Stimulated activated CD8-positive, alpha-beta memory T cell treated with anti-CD3 and anti-CD28 coated beads, Interleukin-4, amount 100 ng/mL, for 1 hour (primary cell): ENCODE data around the gene TAC3.
"Not testable (repeated sequence)": the region's sequence is repeated elsewhere in the genome, so short reads cannot be mapped to it uniquely, and the experiment has no call there.

Source experiments
- DNase-seq, 2 donors: peaks; one replicate each; pipeline ENCODE4 v3.0.0-alpha.2; 2020; ENCODE audit warnings: low read depth in 2 of 2, low spot score in 1 of 2

Gene TAC3

DNA sequence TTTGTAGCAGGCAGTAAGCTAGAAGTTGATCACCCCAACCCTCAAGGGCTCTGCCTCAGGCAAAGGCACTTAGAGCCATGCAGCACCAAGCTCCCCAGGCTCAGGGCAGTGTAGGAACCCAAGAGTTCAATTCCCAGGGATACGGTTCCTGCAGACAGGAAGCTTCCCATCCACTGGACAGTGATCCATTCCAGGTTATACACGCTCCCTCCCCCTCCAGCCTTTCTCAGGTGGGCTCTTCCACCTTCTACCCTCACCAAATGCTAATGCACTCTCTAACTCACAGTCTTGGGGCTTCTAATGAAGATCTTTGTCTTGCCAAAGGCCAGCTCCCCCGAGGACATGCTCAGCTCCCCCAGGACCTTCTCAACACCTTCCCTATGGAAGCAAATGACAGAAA is 20.9 kb upstream of the TAC3 start:
- no peak for DNase-seq

DNA sequence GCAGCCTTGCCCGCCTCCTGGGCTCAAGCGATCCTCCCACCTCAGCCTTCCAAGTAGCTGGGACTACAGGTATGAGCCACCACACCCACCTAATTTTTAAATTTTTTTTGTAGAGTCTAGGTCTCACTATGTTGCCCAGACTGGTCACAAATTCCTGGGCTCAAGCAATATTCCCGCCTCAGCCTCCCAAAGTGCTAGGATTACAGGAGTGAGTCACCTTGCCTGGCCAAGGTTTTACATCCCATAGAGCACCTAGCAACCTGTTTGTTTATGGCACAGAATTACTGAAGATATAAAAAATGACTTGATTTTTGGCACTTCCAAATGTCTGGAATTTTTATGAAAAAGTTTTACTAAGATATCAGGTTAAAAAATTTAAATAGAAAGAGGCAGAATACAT is 17.1 kb upstream of the TAC3 start:
- no peak for DNase-seq

DNA sequence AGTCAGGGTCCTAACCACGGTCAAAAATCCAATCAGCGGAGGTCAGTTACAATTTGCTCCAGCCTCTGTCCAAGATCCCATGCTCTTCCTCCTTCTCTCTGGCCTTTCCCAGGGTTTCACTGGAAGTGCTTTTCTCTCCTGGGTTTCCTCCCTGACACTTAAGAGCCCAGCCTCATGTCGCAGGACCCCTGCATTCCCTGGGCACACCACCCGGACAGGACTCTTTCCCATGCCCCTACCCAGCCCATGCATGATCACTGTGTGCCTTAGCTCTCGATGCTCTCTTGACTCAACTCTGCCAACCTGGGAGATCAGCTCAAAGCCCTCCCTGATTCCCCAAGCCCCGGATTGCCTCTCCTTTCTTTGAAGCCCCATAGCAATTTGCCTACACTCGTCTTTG is 15.5 kb upstream of the TAC3 start:
- DNase-seq = no peak

DNA sequence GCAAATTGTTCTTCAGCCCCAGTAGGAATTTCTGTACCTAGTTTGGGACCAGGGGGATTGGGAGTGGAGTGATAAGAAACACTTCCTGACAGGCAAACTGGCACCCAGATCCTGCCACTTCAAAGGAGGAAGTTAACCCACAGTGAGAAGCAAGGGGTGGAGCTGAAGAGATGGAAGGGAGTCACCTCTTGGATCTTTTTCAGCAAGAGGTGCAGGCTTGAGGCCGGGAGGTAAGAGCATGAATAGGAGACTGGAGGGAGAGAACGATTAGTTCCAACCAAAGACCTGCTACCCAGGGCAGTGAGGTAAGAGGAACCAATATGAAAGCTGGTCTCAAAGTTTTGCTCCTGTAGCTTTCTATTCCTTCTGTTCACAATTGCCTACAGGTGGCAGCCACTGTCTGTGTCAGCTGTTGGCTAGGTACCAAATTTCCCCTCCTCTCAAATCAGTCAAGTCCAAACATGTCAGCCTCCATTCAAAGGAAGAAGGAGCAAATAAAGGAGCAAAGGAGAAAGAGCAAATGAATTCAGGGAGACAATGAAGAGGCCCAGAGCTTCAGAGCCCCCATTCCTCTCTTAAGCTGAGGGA is 14.9 kb upstream of the TAC3 start:
- DNase-seq = no peak

DNA sequence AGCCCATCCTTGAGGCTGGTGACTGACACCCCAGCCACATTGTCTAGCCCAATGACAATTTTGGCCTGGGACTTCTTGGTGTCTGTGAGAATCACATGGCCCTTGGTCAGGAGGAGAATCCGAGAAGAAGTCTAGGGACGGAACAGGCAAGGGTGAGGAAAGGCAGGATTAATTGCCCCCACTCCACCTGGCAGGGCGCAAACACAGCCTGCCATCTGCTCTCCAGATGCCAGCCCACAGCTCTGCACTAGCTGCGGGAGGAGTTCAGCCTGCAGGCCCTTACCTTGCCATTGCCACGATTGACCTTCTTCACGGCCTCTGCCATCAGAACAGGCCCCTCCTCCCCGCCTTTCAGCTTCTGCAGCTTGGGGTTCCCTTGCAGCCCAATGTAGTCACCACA is 13.1 kb upstream of the TAC3 start:
- no peak for DNase-seq

DNA sequence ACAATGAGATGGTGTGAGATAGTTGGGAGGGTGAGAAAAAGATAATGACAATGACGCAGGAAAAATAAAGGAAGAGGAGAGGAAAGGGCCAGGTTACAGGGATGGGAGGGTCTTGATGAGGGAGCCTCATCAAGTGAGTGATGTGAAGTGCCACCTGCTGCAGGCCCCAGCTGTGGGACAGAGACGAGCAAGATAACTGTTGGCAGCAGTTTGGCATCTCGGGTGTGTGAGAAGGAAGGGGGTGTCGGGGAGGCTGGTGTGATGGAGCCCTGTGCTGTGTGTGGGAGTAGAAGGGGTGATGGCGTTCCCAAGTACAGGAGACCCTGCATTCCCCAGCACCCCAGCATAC is 11.4 kb upstream of the TAC3 start:
- no peak for DNase-seq

DNA sequence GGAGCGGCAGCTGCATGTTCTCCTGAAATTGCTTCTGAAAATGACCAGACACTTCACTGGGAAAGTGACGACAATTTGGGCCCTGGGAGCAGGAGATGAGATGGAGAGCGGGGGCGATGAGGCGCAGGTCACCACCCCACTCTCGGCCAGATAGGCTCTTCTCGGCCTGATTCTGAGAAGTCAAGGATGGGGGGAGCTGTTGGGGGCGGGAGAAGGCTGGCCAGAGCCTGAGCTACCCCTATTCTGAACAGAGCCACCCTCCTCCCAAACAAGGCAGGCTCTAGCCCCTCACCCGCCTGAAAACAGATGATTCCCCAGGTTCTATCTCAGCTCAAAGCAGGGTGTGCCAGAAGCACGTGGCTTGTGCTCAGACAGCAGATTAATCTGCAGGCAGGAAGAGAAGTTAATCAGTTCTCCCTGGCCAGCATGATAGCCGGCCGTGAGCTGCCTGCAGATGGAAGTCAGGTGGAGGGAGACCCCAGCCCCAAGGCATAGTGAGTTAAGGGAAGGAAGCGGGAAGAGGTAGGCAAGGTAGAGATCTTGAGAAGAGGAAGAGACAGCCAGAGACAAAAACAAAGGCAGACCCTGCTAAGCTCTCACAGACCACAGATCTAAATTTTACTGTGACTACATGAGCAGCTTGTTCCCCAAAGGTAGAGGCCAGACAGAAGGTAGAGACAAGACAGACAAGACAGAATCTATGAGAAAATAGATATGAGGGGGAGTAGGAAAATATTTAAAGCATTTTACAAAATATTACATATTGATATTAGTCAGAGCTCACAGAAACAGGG is 10.9 kb upstream of the TAC3 start:
- no peak for DNase-seq

DNA sequence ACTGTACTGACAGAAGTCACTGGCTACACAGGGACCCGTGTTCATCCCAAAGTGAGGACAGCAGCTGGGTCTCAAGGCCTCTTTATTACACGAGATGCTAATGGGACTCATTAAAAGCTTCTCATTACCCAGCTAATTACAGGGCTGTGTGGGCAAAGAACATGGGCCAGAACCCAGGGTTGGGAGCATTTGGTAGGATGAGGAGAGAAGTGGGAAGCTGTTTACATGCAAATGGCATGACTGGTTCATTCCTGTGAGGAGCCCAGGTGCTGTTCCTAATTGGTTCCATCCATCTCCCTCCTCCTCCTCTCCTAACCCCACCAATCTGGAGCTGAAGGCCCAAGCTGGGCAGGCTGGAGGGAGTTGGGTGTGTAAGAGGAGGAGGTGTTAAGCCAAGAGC is 8.9 kb upstream of the TAC3 start:
- no peak for DNase-seq

DNA sequence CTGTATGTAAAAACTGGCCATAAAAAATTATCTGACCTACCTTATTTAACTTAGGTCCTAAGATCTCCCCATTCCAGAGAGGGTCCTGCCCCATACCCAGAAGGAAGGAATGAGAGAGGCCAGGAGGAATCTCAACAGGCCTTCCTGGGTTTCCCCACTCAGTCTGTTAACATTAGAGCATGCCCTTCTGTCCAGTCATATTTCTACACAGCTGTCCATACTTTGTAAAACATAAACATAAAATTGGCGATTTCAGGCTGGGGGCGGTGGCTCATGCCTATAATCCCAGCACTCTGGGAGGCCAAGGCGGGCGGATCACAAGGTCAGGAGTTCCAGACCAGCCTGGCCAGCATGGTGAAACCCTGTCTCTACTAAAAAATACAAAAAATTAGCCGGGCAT is 6.0 kb upstream of the TAC3 start:
- not testable (repeated sequence) for DNase-seq

DNA sequence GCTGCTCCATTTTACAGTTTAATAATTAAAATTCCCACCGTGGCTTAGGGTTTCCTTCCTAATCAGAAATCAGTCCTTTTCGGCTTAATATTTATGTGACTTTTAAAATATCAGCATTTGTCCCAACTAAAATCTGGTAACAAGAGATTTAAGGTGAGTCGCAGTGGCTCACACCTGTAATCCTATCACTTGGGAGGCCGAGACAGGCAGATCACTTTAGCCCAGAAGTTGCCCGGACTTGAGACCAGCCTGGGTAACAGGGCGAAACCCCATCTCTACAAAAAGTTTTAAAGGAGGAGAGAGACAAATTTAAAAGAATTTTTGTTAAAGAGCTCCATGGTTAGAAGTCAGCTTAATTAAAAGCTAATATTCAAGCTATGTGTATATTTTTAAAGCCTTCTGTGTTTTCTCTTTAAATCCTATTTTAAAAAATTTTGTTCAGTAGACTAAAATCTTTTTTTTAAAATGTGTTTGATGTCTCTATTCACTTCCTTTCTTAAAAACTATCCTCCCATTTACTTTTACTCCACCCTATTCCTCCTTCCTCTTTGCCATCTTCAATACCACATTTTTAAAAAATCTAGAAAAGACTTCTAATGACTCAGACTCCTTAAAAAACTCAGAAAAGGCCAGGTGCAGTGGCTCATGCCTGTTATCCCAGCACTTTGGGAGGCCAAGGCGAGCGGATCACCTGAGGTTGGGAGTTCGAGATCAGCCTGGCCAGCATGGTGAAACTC is 3.8 kb upstream of the TAC3 start:
- no peak for DNase-seq

DNA sequence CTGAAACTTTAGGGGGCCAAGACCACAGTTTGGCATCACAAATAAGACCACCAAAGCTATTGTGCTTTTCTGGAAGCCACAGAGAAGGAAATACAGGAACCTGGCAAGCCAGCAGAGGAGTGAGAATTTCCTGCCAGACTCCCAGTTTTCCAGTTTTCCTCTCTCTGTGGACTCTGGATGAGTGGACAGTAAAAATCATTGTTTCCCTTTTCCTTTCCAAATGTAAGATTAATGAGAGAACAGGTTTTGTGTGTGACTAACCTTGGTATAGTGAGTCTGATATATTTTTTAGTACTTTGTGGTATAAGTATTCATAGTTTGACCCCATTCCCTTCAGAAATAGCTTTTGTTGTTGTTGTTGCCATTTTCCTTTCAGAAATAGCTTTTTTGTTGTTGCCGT is 2.6 kb upstream of the TAC3 start:
- no peak for DNase-seq

DNA sequence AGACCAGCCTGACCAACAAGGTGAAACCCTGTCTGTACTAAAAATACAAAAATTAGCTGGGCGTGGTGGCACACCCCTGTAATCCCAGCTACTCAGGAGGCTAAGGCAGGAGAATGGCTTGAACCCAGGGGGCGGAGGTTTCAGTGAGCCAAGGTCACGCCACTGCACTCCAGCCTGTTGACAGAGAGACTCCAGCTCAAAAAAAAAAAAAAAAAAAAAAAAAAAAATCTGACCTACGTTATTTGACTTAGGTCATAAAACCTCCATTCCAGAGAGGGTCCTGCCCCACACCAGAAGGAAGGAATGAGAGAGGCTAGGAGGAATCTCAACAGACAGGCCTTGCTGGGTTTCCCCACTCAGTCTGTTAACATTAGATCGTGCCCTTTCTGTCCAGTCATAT is 2.0 kb upstream of the TAC3 start:
- DNase-seq = not testable (repeated sequence)

DNA sequence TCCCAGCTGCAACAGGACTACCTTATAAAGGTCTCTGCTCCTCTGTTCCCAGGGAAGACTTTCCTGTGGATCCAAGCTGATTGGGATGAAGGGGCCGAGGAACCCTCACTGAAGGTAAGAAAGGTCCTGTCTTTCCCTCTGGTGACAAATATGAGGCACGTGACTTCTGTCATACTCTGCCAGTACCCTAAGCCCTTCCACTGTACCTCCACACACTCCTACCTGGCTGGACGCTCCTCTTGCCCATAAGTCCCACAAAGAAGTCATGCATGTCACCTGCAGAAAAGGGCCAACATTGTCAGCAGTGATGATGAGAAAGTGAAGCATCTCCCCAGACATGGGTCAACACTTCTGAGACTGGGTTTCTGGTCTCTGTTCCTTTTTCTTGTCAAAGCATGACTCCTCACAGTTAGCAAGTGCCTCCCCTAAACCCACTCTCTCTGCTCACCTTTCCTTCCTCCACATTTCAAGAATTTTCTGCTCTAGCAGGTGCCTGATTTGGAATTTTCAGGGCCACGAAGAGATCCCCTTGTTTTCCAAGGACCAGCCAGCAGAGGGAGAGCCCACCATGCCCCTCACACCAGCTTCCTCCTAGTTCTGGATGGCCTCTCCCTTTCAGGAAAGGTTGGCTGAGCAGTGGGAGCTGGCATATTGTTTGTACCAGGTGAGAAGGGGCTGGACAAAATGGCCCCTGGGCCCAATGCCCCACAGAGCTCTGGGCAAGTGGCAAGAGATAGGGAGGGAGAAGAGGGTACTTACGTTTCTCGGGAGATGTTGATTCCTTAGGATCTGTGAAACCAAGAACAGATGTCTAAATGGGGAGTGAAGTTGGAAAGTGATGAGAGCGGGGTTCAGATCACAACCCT is 3.5 kb downstream of the TAC3 start:
- no peak for DNase-seq

DNA sequence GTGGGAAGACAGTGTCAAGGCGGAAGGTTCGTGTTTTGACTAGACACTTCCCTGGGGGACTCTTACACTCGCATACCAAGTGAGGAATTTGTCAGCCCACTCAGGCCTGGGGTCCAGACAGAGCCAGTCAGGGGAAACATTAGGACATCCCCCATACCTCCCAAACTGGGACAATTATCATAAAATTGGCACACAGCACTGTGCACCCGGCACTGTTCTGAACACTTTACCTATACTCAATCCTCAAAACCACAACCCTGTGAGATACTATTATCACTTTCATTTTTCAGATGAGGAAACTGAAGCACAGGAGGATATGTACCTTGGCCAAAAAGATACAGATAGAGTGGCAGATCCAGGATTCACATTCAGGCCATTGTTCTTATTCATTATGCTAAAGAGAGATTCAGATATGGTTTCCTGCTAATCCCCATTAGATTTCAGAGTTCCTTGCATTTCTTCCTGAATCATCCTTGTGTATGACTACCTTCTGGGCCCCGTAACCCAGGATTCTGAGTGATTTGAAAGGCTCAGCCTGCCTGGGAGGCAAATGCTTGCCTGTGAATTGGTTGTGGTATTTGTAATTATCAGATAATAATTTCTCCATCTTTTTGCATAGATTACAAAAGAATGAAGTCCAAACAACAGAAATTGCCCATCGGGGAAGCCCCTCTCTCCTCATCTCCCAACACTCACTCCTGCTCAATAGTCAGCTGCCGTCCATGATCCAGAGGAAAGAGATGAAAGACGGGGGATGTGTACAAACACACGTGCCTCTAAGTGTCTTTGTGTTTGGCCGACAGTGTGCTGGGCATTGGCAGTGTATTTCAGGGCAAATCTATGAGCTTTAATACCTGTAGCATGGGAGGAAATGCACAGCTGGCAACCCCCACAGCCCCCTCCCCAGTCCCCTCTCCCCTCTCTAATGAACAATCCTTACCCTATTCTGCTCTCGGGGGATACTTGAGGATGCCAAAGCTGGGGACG is 4.6 kb downstream of the TAC3 start:
- DNase-seq = no peak

DNA sequence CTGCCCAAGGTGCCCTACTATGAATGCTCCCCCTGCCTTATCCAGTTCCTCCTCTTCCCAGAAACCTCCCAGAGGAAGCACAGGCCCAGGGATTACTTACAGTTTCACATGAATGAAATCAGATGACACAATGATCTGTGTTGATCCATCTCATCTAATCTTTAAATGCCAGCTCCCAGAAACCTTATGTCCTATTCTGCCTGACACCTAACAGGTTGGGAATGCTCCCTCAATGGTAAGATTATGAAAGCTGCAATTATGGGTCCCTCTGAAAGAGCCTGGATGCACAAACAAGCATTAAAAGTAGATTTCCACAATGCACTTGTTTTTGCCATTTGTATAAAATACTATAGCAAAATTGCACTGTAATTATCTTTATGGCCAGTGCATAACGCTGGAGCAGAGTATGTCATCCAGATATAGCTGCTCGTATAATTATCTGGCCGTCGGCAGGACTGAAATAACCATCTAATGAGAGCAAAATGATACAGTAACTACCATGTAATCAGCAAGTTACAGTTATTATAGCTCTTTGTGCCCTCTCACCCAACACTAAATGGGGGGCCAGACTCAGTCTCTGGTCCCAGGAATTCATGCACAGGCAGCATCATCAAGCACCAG is 5.6 kb downstream of the TAC3 start:
- no peak for DNase-seq

DNA sequence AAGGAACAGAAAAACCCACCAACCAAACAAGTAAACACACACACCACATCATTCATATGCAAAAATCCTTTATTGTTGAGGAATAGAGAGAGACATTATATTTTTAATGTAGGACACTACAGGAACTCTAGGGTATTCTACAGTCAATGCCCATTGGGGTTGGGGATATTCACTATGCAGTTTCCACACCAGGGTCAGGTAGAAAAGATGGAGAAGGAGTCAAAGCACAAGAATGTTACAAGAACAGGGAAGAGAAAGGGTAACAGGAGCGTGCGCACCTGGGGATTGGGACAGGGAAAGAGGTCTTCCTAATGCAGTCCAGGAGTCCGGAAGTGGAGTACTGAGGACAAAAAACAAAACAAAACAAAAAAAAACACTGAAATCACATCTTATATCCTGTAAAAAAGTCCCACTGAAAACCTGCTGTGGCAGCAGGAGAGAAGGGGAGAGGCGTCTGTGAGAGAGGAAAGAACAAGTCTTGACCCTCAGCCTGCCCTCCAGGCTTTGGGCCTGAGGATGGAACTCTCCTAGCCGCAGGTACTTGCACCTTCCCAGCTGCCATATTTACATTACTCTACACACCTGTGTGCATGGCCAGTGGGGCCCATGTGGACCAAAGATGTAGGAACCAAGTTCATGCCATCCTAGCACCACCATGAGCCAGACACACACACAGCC is 6.2 kb downstream of the TAC3 start:
- no peak for DNase-seq

DNA sequence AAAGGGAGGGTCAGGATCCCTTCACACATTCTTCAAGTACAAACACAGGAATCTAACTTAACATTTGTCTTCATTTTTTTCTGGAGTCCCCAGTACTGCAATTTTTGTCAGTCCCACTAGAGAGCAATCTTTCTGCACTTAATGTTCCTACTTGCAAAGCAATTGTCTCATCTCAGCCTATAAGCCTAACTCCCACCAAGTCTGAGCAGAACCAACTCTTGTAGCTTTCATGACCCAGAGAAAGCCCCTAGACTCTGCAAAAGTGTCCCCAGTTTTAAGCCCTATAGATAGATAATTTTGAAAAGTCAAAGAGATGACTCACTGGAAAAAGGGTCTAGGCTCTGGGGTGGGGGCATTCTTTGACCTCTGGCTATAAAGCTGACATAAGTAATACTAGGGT is 8.2 kb downstream of the TAC3 start:
- no peak for DNase-seq

DNA sequence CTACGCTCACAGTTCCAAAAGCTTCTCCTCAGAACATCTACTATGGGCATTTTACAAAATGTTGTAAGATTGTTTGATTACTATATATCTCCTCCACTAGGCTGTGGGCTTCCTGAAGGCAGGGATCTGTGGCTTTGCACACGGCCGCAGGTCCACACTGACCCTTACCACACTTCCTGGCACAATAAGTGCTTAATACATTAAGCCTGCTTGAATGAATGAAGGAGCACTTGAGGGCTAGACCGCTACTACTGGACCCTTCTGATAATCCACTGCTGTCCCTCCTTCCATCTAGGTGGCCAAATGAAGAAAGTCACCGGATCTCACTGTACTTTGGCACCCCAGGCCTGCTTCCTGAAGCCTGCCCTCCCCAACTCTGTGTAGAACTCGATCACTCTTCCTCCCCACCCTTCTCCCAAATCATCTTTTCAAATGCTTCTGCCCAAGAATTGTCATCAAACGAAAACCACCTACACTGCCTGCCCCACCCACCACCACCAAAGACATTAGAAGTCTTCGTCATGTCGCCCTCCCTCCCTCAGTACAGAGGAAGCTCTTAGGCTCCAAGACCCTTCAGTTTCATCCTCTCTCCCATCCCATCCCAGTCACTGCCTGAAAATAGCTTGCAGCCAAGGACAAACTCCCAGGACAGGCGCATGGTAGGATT is 9.4 kb downstream of the TAC3 start:
- DNase-seq = no peak
